Activated CD4-positive, alpha-beta T cell treated with anti-CD3 and anti-CD28 coated beads, Interleukin-2, amount 50 U/mL, for 48 hours (primary cell): Measurements from ENCODE around the gene SLC25A33.

ENCODE experiments used
- DNase-seq, 2 experiments: peaks; one replicate each; pipeline ENCODE4 v3.0.0-alpha.2; 2020

Gene SLC25A33

GRCh38 chr1:9628541-9629444 lies 89.5 kb downstream of the SLC25A33 start:
- peak; percentile 78 to 86 for DNase-seq

DNA sequence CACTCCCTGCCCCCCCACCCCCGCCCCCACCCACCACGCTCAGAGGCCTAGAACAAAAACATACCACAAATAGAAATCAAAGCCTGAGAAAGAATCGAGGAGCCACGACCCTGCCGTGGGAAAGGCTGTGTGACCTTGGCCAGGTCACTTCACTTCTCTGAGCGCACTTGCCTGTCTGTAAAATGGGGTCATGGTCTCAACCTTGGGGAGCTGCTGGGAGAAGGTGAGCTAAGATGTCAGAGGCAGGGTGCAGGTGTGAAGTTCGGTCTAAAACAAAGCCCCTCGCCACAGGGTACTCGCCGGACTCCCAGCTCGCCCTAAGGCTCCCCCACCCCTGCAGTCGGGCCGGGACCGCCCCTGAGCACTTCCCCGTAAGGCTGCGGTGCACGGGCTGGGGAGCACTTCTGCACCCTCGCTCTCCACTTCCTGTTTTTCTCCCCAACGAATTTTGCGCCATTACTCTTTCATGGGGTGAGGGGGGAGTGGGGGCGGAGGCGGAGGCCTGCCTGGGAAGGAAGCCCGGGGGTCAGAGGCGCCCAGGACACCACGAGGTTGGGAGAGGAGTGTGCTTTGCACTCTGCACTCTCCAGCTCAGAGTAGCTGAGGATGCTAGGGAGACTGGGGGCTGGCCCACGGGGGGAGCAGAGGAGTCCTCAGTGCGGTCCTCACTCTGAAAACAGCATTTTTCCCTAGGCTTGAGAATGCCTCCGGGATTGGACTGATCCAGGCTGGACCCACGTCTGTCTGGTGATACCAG lies 90.4 kb downstream of the SLC25A33 start:
- DNase-seq, result peak; percentile 82 to 86

DNA sequence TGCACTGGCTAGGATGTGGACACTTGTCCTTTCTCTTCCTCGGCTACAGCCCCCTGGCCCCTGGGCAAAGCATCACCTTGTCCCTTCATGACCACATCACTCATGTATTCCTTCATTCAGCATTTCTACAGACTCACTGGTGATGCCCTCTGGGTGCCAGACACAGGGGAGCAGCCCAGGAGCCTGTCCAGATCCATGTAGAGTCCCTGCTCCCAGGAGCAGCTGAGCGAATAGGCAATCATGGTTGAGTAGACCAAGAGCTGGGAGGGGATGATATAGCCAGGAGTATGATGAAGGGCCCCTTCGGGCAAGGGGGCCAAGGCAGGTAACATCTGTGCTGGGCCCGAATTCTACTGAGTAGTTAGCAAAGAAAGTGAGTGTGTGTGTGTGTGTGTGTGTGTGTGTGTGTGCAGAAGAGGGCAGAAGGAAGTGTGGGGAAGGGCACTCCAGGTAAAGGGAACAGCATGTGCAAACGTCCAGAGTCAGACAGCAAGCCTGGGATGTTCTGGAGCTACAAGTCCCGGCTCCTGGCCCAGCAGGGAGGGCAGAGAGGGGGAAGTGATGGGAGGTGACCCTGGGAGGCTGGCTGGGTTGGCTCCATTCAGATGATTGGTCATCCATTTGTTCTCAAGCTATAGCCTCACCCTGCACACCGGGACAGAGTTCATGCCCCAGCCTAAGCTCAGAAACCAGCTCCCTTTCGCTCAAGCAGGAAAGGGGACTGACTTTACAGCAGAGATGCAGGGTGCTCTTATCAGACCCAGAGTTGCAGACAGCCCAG lies 91.3 kb downstream of the SLC25A33 start:
- DNase-seq, result peak; percentile 35 to 37

DNA sequence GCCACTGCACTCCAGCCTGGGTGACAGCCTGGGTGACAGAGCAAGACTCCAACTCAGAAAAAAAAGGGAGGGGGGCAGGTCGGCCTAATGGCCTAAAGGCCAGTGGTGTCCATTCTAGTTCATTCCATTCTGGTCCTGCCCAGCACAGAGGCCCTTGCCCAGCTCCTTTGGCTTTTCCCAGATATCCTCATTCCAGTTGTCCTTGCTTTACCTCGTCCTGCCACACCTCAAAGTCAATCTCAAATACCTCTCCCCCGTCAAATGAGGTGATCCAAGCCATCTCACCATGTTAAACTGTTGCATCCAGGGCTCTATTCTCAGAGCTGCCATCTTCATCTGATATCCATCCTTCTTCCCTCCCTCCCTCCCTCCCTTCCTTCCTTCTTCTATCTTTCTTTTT lies 92.3 kb downstream of the SLC25A33 start:
- no peak for DNase-seq

DNA sequence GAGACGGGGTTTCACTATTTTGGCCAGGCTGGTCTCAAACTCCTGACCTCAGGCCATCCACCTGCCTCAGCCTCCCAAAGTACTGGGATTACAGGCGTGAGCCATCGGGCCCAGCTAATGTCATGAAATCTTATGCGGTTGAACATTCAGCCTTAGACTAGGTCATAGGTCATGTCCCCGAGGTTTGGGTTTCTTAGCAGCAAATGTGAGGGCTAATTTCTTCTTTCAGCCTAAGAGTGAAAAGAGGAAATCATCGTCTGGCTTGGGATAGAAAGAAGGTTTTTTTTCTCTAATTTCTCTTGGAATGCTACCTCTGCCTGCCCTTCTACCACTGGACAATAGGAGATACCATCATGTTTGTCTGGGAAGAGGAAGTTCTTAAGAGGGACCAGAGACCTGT lies 94.2 kb downstream of the SLC25A33 start:
- no peak for DNase-seq

- DNase-seq, result no peak
Observed at GRCh38 chr1:9634582-9634981, 95.3 kb downstream of the SLC25A33 start.
